Measurements from ENCODE around the gene NDUFS1.
"Not testable (repeated sequence)": the region's sequence is repeated elsewhere in the genome, so short reads cannot be mapped to it uniquely, and the experiment has no call there.

The NDUFS1 gene
- 48.0 to 131 reads per million in 2 donors for total RNA-seq

DNA sequence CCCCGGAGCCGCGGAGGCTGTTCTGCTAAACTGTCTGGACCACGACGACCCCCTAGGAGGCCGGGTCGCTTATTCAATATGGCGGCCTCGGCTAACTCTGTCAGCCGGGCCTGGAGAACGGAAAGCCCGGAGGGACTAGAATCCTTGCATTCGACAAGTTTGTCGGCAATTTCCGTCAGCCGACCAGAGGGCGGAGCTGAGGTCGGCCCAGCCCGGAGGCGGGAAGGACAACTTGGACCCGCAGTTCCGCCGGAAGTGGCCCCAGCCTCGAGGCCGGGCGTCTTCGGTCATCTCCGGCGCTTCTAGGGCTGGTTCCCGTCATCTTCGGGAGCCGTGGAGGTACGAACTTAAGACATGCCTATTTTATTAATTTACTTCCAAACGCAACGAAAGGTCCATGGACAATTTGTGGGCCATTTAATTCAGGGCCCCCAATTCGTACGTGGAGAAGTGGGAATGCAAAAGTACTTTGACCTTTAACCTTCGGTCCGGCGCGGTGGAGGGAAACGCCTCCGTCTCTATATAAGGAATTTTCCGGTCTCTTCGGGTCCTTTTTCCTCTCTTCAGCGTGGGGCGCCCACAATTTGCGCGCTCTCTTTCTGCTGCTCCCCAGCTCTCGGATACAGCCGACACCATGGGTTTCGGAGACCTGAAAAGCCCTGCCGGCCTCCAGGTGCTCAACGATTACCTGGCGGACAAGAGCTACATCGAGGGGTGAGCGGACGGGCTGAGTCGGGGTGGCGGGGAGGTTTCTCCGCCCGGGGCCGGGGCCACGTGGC is at the start of gene NDUFS1, which contains the start of gene EEF1B2:
TSS of gene NDUFS1 (minus strand) at position 99 of the 779 bp plus-strand sequence. CDS start 5,766 bp downstream, outside the sequence.
TSS of gene EEF1B2 (plus strand) at position 550 of the 779 bp plus-strand sequence. CDS start at position 635, 85 bp downstream.
- DNase-seq: peak; percentile 93

DNA sequence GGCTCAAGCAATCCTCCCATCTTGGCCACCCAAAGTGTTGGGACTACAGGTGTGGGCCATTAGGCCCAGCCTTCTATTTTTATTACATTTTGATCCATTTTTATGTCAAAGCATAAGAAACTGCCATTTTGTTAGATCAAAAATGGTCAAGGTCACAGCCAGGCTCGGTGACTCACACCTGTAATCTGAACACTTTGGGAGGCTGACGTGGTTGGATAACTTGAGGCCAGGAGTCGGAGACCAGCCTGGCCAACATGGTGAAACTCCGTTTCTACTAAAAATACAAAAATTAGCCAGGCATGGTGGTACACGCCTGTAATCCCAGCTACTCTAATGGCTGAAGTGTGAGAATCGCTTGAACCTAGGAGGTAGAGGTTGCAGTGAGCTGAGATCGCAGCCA is 49.7 kb upstream of the NDUFS1 start:
- no peak for DNase-seq

DNA sequence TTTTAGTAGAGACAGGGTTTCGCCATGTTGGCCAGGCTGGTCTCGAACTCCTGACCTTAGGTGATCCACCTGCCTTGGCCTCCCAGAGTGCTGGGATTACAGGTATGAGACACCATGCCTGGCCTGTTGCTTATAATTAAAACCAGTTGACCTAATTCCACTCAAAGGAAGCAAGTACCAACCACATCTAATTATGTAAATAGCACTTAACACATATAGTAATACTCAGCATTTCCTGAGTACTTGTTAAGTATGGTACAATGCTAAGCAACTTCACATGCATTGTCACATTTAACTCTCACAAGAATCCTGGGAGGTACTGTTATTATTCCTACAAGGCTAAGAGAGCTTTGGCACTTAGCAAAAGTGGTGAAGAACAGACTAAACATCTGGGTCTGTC is 48.1 kb upstream of the NDUFS1 start:
- DNase-seq: not testable (repeated sequence)

DNA sequence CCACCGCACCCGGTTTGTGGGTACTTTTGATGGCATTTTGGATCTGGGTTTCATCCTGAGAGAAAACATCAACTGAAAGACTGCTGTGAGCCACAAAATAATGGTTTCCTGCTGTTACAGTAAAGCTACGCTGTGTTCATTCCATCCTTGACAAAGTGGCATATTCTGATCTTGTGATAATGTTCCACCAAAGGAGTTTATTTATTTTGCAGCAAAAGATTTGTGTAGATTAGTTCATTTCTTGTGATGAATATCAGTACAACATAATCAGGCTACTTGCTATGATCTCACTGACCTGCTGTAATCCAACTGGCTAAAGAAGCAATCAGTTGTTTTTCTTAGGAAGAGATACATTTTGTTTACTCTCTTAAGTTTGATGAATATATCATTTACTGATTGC is 45.5 kb upstream of the NDUFS1 start:
- DNase-seq: no peak

DNA sequence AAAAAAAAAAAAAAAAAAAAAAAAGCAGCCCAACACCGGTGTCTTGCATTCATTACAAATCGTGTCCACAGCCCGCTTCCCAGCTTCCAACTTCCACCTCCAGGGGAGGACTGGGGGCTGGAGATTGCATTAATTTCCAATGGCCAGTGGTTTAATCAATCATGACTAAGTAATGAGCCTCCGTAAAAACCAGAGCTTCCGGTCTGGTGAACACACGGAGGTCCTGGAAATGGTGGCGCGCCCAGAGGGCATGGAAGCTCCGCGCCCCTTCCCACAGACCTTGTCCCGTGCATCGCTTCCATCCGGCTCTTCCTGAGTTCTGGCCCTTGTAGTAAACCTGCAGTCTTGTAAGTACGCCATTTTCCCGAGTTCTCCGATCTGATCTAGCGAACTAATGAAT is 44.1 kb upstream of the NDUFS1 start:
- no peak for DNase-seq

DNA sequence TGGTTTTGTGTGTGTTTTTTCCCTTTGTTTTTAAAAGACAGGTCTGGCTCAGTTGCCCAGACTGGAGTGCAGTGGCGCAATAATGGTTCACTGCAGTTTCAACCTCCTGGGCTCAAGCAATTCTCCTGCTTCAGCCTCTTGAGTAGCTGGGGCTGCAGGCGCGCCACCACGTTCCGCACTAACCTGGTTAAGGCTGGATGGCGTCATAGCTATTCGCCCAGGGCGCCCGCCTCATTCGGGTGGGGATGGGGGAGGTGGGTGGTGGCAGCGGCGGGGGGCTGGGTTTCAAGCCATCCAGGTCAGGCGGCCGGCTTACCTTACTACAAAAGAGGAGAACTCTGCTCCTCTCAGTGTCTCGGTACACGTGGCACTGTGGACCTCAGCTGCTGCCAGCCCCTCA is 43.2 kb upstream of the NDUFS1 start:
- DNase-seq: no peak

DNA sequence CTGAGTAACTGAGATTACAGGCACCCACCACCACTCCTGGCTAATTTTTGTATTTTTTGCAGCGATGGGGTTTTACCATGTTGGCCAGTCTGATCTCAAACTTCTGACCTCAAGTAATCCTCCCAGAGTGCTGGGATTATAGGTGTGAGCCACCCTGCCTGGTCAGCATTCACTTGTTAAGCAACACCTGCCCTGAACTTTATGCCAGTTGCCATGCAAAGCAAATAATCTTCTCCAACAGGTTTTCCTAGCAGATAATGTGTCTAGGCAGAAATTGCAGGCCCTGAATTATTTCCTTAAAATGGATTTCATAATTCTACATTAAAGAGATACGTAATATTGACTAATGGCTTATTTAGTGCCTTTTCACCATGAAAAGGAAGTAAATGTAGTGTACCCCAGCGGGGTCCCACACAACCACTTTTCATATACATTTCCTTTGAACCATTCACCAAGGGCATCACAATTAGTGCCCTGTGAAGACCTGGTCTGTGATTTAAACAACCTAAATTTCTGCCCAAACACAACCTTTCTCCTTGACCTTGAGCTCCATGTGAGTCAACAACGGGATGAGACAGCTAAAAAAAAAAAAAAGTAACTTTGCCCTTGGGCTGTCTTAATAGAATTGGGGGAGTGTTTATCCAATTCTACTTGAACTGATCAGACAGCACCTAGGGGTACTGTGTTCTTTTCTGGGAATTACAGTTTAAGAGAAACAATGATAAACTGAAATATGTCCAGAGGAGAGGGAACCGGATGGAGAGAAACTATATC is 42.0 kb upstream of the NDUFS1 start:
- no peak for DNase-seq

DNA sequence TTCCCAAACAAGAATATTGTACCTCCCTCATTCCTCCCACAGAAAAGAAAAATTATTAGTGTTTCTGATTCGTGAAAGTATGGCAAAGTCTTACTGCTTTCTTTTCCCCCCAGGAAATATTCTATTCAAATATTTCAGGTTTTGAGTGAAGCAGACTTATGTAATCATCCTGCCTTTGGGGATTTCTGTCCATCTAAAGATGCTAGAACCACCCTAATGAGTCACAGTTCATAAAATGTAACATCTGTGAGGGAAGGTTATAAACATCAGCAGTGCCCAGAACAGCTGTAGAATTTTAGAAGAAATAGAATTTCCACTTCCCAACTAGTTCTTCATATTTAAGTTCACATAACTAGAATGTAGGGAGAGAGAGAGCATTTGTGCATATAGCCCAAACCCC is 39.4 kb upstream of the NDUFS1 start:
- DNase-seq: no peak

DNA sequence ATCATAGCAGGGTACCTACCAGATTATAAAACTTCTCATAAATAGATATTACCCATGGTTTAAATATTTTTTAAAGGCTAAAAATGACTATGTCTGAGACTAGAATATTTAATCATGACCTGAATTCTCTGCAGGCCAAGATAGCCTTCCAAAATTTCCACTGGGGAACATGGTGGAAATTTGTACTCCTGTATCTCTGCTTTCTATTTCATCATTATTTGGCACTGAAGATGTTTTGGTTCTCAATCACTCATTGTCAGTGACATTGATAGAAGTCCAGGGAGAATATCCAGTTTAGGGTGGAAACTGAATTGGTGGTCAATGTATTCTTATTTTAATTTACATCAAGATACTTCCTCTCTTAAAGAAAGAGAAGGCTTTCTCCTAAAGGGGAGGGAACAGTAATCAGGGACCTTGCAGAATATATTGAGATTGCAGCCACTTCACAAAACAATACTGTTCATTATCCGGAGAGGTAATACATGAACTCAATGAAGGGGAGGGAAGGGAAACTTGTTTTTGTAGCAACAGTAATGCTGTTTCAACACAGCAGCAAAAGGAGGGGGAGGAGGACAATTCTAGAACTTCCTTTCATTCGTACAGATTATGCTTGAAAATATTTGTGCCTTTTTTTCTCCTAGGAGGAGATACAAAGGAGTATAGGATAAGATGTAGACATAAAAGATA is 34.6 kb upstream of the NDUFS1 start:
- DNase-seq: no peak

DNA sequence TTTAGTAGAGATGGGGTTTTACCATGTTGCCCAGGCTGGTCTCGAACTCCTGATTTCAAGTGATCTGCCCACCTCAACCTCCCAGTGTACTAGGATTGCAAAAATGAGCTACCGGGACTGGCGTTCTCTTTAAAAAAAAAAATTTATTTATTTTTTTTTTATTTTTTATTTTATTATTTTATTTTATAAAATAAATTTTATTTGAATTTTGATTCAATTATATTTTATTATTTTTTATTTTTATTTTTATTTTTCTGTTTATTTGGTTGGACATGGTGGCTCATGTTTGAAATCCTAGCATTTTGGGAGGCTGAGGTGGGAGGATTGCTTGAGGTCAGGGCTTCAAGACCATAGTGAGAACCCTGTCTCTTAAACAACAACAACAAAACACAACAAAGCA is 32.9 kb upstream of the NDUFS1 start:
- no peak for DNase-seq

DNA sequence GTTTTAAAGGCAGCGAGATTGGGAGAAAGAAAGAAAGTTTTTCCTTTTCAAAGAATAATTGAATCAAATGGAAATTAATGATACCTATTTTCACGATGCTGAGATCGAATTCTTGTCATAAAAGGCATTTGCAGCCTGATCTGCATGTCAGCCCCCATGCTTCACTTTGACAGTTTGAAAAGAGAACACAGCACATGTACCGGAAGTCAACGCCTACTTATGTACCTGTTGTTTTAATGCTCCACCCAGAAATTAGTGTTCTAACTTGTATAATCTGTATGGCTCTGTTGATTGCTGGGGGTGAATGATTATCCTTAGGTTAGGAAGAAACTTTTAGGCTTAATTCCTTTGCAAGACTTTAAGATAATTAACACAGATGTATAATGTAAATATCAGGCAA is 31.4 kb upstream of the NDUFS1 start:
- no peak for DNase-seq

DNA sequence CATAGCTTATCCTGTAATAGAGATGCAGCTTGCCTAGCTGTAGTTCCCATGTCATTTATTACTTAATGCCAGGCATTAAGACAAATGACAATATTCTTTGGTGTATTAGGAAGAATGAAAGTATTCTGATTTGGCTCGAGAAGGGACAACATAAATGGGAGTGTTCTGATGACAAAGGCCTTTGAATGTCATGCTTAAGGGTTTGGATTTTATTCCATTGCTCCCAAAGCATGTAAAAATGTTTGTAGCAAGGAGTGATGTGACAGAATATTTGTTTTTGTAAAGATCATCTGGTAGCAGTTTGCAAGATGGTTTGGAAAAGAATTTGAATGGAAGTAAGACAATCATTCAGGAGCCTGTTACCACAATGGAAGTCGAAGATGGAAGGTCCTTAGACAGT is 30.9 kb upstream of the NDUFS1 start:
- DNase-seq: no peak

DNA sequence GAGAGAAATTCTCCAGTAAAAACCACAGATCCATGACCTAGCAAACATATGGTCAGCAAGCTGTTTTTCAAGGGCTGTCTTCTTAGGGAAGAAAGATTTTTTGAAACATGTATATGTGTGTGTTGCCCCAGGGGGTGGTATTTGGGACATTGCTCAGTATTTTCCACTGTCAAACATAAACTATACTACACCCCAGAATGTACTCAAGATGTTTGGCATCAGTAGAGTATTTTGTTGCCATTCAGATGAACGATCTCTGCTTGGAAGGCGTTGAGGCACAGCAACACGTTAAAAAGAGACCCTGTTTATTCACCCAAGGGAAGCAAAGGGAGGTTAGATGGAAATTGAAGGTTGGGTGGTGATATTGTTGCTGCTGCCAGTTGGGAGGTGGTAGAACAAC is 30.4 kb upstream of the NDUFS1 start:
- DNase-seq: no peak

DNA sequence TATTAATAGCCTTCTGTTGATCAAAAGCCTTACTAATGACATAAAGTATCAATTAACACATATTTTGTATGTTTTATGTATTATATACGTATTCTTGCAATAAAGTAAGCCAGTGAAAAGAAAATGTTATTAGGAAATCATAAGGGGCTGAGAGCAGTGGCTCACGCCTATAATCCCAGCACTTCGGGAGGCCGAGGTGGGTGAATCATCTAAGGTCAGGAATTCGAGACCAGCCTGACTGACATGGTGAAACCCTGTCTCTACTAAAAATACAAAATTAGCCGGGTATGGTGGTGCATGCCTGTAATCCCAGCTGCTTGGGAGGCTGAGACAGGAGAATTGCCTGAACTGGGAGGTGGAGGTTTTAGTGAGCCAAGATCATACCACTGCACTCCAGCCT is 22.3 kb upstream of the NDUFS1 start:
- DNase-seq: not testable (repeated sequence)

DNA sequence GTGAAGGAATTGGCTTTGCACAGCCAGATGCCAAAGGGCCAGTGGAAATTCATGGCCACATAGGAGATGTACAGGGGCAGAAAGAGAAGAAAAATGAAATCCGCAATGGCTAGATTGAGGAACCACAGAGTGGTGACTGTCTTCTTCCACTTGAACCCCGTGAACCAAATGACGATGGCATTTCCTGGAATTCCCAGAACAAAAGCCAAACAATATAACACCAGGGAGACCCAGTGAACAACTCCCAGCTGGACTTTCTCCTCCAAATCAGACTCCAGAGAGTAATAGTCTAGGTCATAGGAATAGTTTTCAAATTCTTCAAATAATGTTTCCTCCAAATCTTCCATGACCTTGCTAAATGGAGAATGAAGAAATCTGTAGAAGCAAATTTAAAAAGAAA is 17.7 kb upstream of the NDUFS1 start:
- no peak for DNase-seq

DNA sequence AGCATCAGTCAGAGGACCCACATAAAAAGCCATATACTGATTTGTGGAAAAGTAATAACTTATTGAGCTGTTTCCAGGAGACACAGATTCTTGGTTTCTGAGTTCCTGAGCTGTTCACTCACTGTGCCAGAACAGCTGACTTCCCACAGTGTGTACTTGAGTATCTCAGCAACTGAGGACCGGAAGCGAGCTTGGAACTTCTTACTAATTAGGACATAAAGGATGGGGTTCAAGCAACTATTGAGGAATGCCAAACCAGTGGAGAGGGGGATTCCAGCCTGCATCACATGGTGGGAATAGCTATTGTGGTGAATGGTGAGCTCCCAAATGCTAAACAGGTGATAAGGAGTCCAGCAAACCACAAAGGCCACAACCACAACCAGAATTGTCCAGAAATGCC is 16.9 kb upstream of the NDUFS1 start:
- DNase-seq: no peak

DNA sequence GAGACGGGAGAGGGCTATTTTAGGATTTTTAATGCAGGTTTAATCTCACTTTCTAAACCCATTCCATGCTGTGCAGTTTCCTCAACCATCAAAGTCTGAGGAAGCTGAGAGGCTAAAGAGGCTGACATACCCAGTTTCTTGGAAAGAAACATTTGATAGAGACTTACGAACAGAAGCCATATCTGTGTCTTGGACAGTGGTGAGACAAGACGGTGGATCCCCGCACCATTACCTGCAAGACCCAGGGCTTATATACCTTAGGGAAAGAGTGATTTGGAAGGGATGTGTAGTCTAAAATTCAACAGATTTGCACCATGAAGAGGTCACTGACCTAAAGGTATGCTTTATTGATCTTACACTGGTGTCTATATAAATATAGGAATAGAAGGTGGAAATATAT is 13.9 kb upstream of the NDUFS1 start:
- no peak for DNase-seq

DNA sequence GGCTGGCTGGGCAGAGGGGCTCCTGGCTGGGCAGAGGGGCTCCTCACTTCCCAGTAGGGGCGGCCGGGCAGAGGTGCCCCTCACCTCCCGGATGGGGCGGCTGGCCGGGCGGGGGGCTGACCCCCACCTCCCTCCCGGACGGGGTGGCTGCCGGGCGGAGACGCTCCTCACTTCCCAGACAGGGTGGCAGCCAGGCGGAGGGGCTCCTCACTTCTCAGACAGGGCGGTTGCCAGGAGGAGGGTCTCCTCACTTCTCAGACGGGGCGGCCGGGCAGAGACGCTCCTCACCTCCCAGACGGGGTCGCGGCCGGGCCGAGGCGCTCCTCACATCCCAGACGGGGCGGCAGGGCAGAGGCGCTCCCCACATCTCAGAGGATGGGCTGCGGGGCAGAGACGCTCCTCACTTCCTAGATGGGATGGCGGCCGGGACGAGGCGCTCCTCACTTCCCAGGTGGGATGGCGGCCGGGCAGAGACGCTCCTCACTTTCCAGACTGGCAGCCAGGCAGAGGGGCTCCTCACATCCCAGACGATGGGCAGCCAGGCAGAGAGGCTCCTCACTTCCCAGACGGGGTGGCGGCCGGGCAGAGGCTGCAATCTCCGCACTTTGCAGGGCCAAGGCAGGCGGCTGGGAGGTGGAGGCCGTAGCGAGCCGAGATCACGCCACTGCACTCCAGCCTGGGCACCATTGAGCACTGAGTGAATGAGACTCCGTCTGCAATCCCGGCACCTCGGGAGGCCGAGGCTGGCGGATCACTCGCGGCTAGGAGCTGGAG is 12.6 kb upstream of the NDUFS1 start:
- DNase-seq: not testable (repeated sequence)

DNA sequence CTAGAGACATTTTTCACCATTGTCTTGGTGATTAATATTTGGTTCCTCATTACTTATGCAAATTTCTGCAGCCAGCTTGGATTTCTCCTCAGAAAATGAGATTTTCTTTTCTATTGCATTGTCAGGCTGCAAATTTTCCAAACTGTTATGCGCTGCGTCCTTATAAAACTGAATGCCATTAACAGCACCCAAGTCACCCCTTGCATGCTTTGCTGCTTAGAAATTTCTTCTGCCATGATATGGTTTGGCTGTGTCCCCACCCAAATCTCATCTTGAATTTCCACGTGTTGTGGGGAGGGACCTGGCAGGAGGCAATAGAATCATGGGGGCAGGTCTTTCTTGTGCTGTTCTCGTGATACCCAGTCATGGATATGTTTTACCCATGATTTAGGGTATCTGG is 9.0 kb upstream of the NDUFS1 start:
- DNase-seq: not testable (repeated sequence)

DNA sequence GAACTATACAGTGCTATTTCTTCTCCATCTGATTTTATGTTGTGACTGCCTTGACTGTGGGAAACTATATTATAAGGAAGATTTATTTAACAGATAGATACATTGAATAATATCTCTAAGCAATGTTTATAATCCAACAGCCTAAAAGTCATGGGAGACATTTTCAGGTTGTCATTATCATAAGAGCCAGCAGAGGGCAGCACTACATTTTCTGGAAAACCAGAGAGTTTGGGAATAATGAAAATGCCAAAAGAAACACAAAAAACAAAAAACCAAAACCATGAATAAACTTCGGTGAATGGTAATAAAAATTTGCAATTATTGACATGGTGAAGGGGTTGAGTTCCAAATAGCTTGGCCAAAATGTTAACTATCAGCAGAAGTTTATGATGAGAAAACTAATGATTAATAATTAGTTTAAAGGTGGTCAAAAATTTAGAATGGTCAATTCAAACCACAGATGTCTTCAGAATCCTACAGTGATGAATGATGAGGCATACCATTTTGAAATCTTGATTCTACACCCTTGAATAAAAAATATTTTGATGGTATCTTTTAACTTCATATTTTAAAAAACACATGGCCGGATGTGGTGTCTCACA is 5.1 kb upstream of the NDUFS1 start:
- DNase-seq: peak; percentile 27

DNA sequence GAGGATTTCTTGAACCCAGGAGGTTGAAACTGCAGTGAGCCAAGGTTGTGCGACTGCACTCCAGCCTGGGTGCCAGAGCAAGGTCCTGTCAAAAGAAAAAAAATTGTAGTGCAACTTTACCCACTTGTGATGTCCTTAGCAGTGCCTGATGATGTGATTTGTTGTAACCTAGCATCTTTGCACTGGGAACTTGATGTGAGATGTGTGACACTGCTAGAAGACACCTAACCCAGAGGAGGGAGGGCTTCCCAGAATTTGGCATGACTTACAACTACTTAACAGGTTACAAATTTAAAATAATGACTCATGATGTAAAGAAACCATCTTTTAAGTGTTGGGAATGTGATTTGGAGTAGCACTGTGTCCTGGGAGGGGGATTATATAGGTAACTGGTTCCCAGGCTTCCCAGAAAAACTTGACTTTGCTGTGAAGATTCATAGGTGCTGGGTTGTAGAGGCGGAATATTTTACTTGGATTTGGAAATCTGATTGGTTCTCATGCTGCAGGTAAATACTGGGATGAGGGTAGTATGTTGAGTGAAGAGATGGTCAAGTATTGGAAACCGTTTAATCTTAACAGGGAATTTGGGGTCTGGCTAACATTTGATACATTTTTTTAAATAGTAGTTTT is 4.1 kb upstream of the NDUFS1 start:
- no peak for DNase-seq

DNA sequence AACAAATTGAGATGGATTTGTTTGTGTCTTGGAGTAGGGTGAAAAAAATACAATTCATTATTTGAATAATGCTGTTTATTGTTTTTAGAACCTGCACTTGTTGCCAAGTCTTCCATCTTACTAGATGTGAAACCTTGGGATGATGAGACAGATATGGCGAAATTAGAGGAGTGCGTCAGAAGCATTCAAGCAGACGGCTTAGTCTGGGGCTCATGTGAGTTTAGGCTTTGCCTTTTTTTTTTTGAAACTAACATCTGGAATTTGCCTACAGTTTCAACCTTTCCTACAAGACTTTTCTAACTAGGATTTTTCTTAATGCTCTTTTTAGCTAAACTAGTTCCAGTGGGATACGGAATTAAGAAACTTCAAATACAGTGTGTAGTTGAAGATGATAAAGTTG is 3.2 kb upstream of the NDUFS1 start:
- DNase-seq: not testable (repeated sequence)
